Caco-2 (cell line): ENCODE measurements around the gene LRIG1. TPM values are rescaled to one million over a fixed set of nuclear protein-coding genes. Genes with fewer than 3 reads are reported as not detected.

Source experiments
- BruUV-seq: library from RNA; stranded (reverse); fragments of 400-500 nt; replicated peaks from 2 replicates; lab custom pipeline; 2021; lab: Mats Ljungman, UMichigan
- CTCF ChIA-PET: fragments of 300-600 bp; sonication (Branson Sonifier 250); formaldehyde crosslinking; loops from one replicate; lab custom pipeline; 2022; ENCODE audit warnings: antibody characterized with exemption; lab: Charles Lee
- POLR2A ChIA-PET: fragments of 300-600 bp; sonication (Branson Sonifier 250); formaldehyde crosslinking; loops from one replicate; lab custom pipeline; 2022; ENCODE audit warnings: antibody characterized with exemption; lab: Charles Lee
- DNase-seq, 2 experiments: peaks; one replicate each; pipeline versions ENCODE4 v3.0.0 to v3.0.0-alpha.2; 2020 to 2022
- H3K27me3 ChIP-seq: replicated peaks from 2 replicates; pipeline ENCODE4 v1.6.0; 2011; ENCODE audit warnings: low read length; ENCODE audit not compliant: control insufficient read depth, insufficient read depth
- H3K36me3 ChIP-seq: 2 replicates; pipeline ENCODE4 v1.5.1; 2011; ENCODE audit warnings: low read length; ENCODE audit not compliant: control insufficient read depth, insufficient read depth
- H3K4me1 ChIP-seq: fragments of 250-450 bp; sonication (Bioruptor Pico); 2 replicates; pipeline ENCODE4 v1.5.1; 2020; ENCODE audit warnings: mild to moderate bottlenecking
- H3K4me3 ChIP-seq: 2 replicates; pipeline ENCODE4 v1.5.1; 2011; ENCODE audit warnings: low read depth, mild to moderate bottlenecking, control low read depth, low read length
- H3K9me3 ChIP-seq: fragments of 250-450 bp; sonication (Bioruptor Pico); 2 replicates; pipeline ENCODE4 v1.5.1; 2020; ENCODE audit warnings: mild to moderate bottlenecking, moderate library complexity
- H3K27ac Mint-ChIP-seq: one replicate; pipeline ENCODE4 v1.8.0; 2022; ENCODE audit warnings: mixed read lengths; ENCODE audit not compliant: unreplicated experiment
- H3K27me3 Mint-ChIP-seq: one replicate; pipeline ENCODE4 v1.8.0; 2022; ENCODE audit warnings: mixed read lengths; ENCODE audit not compliant: insufficient read depth, unreplicated experiment
- H3K36me3 Mint-ChIP-seq: one replicate; pipeline ENCODE4 v1.8.0; 2022; ENCODE audit warnings: mild to moderate bottlenecking, mixed read lengths; ENCODE audit not compliant: insufficient read depth, unreplicated experiment
- H3K4me1 Mint-ChIP-seq: one replicate; pipeline ENCODE4 v1.8.0; 2022; ENCODE audit warnings: low read depth, mixed read lengths; ENCODE audit not compliant: unreplicated experiment
- H3K4me3 Mint-ChIP-seq: one replicate; pipeline ENCODE4 v1.8.0; 2022; ENCODE audit warnings: mild to moderate bottlenecking, moderate library complexity, mixed read lengths; ENCODE audit not compliant: unreplicated experiment
- H3K9me3 Mint-ChIP-seq: one replicate; pipeline ENCODE4 v1.8.0; 2022; ENCODE audit warnings: mixed read lengths; ENCODE audit not compliant: unreplicated experiment
- intact Hi-C: fragments of 100-400 bp; cut with micrococcal nuclease; formaldehyde crosslinking; loops from one replicate; pipeline ENCODE4 v1.10.0; 2022; ENCODE audit not compliant: unreplicated experiment
- total RNA-seq: library from RNA; stranded (reverse); gene quantifications from 2 replicates; pipeline ENCODE4 v1.2.3, GENCODE V29; 2022
- TF ChIP-seq, protein P1 (sequence below), 2 experiments: fragments of 200-600 bp in 1 of 2; IDR thresholded peaks; 1 replicate in 1 of 2; 2 replicates in 1 of 2; pipeline versions ENCODE4 v1.5.1 to v1.8.0; 2011 to 2022; ENCODE audit warnings: antibody characterized with exemption in 1 of 2, control low read depth in 1 of 2, inconsistent platforms in 1 of 2, low read depth in 1 of 2, low read length in 1 of 2, mild to moderate bottlenecking in 1 of 2, moderate library complexity in 1 of 2; ENCODE audit not compliant: insufficient read depth in 1 of 2, severe bottlenecking in 1 of 2, unreplicated experiment in 1 of 2

The LRIG1 gene
- total RNA-seq, 1 experiment from 2014 or later, result 43.4 TPM

DNA sequence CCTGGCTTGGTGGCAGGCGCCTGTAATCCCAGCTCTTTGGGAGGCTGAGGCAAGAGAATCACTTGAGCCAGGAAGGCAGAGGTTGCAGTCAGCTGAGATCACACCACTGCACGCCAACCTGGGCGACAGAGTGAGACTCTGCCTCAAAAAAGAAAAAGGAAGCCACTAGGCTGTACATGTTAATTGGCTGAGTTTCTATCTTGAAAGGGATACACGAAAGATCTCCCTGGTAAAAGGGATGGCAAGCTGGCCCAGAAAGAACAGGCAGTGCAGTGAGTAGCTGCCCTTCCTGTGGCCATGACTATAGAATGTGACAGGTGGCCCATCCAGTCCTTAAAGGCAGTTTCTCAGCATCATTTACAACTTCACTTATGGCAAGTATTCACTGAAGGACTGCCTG, 12.3 kb downstream of the LRIG1 start:
- H3K4me1 Mint-ChIP-seq, result peaks cover 45% of the 10 kb centered on the region
- no peak for DNase-seq
- no peak overlapping the region for H3K4me3 Mint-ChIP-seq
- Histone ChIP-seq H3K4me3 (no peak overlapping the region), H3K9me3 (no peaks in the 10 kb centered on the region), H3K36me3 (no peaks in the 10 kb centered on the region; the same call in 1 of the 2 replicates), H3K4me1 (peaks cover 75% of the 10 kb centered on the region), H3K27me3 (no peaks in the 10 kb centered on the region)
- ChIA-PET POLR2A (no interaction called here), CTCF (no interaction called here)
- no peaks in the 10 kb centered on the region for H3K9me3 Mint-ChIP-seq
- H3K36me3 Mint-ChIP-seq, result peaks cover 14% of the 10 kb centered on the region
- intact Hi-C loops, result no loop called here
- TF ChIP-seq, protein P1, sequence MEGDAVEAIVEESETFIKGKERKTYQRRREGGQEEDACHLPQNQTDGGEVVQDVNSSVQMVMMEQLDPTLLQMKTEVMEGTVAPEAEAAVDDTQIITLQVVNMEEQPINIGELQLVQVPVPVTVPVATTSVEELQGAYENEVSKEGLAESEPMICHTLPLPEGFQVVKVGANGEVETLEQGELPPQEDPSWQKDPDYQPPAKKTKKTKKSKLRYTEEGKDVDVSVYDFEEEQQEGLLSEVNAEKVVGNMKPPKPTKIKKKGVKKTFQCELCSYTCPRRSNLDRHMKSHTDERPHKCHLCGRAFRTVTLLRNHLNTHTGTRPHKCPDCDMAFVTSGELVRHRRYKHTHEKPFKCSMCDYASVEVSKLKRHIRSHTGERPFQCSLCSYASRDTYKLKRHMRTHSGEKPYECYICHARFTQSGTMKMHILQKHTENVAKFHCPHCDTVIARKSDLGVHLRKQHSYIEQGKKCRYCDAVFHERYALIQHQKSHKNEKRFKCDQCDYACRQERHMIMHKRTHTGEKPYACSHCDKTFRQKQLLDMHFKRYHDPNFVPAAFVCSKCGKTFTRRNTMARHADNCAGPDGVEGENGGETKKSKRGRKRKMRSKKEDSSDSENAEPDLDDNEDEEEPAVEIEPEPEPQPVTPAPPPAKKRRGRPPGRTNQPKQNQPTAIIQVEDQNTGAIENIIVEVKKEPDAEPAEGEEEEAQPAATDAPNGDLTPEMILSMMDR (IDR thresholded peaks at IDR 0.05; ENCODE audit: insufficient read depth in 1 of 2, low read depth in 1 of 2, low read length in 1 of 2, severe bottlenecking in 1 of 2, unreplicated experiment in 1 of 2), result no peak
- H3K27me3 Mint-ChIP-seq, result no peaks in the 10 kb centered on the region
- H3K27ac Mint-ChIP-seq, result no peak overlapping the region
- BruUV-seq, result no TSS peak

GRCh38 chr3:66487465-66487864, 13.4 kb downstream of the LRIG1 start:
- no peak for DNase-seq
- Mint-ChIP-seq H3K4me1 (peaks cover 49% of the 10 kb centered on the region), H3K4me3 (no peak overlapping the region), H3K27me3 (no peaks in the 10 kb centered on the region), H3K9me3 (no peaks in the 10 kb centered on the region), H3K36me3 (peaks cover 10% of the 10 kb centered on the region), H3K27ac (no peak overlapping the region)
- intact Hi-C loops, result no loop called here
- H3K9me3 ChIP-seq, result no peaks in the 10 kb centered on the region
- H3K4me1 ChIP-seq, result peaks cover 75% of the 10 kb centered on the region
- H3K4me3 ChIP-seq, result no peak overlapping the region
- TF ChIP-seq, protein P1 (IDR thresholded peaks at IDR 0.05; ENCODE audit: insufficient read depth in 1 of 2, low read depth in 1 of 2, low read length in 1 of 2, severe bottlenecking in 1 of 2, unreplicated experiment in 1 of 2), result no peak
- BruUV-seq, result no TSS peak
- no peaks in the 10 kb centered on the region; the same call in 1 of the 2 replicates for H3K36me3 ChIP-seq
- POLR2A ChIA-PET, result no interaction called here
- no peaks in the 10 kb centered on the region for H3K27me3 ChIP-seq
- CTCF ChIA-PET, result no interaction called here

DNA sequence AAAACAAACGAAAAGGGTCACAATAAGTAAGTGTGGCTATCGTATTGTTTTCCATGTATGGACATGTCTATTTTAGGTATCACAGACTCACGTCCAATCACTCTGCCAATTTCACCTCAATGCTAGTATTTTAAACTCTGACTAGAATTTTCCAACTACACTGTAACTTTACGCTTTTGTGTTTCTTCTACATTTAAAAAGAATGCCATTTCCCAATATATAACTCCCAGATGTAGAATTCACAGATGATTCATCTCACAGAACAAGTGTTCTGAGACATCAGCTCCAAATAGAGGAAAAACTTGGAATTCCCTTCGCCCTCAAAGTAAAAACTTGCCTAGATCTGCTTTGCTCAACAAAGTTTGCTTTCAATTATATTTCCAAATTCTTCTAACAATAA, 14.2 kb downstream of the LRIG1 start:
- Mint-ChIP-seq H3K4me1 (peaks cover 48% of the 10 kb centered on the region), H3K27ac (no peak overlapping the region), H3K36me3 (peaks cover 7% of the 10 kb centered on the region), H3K9me3 (no peaks in the 10 kb centered on the region), H3K4me3 (no peak overlapping the region), H3K27me3 (no peaks in the 10 kb centered on the region)
- H3K9me3 ChIP-seq, result no peaks in the 10 kb centered on the region
- ChIA-PET POLR2A (no interaction called here), CTCF (no interaction called here)
- H3K27me3 ChIP-seq, result no peaks in the 10 kb centered on the region
- H3K36me3 ChIP-seq, result no peaks in the 10 kb centered on the region; the same call in 1 of the 2 replicates
- TF ChIP-seq, protein P1 (IDR thresholded peaks at IDR 0.05; ENCODE audit: insufficient read depth in 1 of 2, low read depth in 1 of 2, low read length in 1 of 2, severe bottlenecking in 1 of 2, unreplicated experiment in 1 of 2), result no peak
- peaks cover 75% of the 10 kb centered on the region for H3K4me1 ChIP-seq
- no peak overlapping the region for H3K4me3 ChIP-seq
- DNase-seq, result no peak
- intact Hi-C loops, result no loop called here
- no TSS peak for BruUV-seq
